Activated T-cell treated with anti-CD3 and anti-CD28 coated beads, Interleukin-2, amount 50 U/mL, for 72 hours (primary cell): ENCODE measurements around the gene UBTF. TPM values are rescaled to one million over a fixed set of nuclear protein-coding genes. Genes with fewer than 3 reads are reported as not detected.
A peak's percentile ranks its signal among the peaks of the same experiment; 100 is the strongest.

Experiments used
- ATAC-seq, 2 donors: fragments of 150-1000 bp; cut with Tn5 transposase; replicated peaks in 1 of 2; 2 replicates each; pipeline ENCODE4 v1.10.0; 2021; ENCODE audit warnings: moderate library complexity in 2 of 2, mild to moderate bottlenecking in 1 of 2
- DNase-seq, 2 donors: peaks; one replicate each; pipeline ENCODE4 v3.0.0; 2021 to 2022; ENCODE audit warnings: mixed read lengths in 1 of 2
- H3K27ac Mint-ChIP-seq: one replicate; pipeline ENCODE4 v1.8.0; 2022; ENCODE audit warnings: mild to moderate bottlenecking, moderate library complexity, mixed read lengths
- H3K27me3 Mint-ChIP-seq: one replicate; pipeline ENCODE4 v1.8.0; 2022; ENCODE audit warnings: low read depth, mixed read lengths
- H3K36me3 Mint-ChIP-seq, 2 donors: one replicate each; pipeline ENCODE4 v1.8.0; 2022; ENCODE audit warnings: mixed read lengths in 2 of 2, mild to moderate bottlenecking in 1 of 2; ENCODE audit not compliant: insufficient read depth in 2 of 2
- H3K4me1 Mint-ChIP-seq: one replicate; pipeline ENCODE4 v1.8.0; 2022; ENCODE audit warnings: low read depth, mixed read lengths
- H3K4me3 Mint-ChIP-seq, 2 donors: one replicate each; pipeline ENCODE4 v1.8.0; 2022; ENCODE audit warnings: mild to moderate bottlenecking in 2 of 2, mixed read lengths in 2 of 2, moderate library complexity in 2 of 2
- H3K9me3 Mint-ChIP-seq, 2 donors: one replicate each; pipeline ENCODE4 v1.8.0; 2022; ENCODE audit warnings: mixed read lengths in 2 of 2
- total RNA-seq, 2 donors: library from RNA; stranded (reverse); gene quantifications; one replicate each; pipeline ENCODE4 v1.2.3, GENCODE V29; 2022

Gene UBTF
- total RNA-seq, 2 donors from 2014 or later: 105 to 125 TPM

DNA sequence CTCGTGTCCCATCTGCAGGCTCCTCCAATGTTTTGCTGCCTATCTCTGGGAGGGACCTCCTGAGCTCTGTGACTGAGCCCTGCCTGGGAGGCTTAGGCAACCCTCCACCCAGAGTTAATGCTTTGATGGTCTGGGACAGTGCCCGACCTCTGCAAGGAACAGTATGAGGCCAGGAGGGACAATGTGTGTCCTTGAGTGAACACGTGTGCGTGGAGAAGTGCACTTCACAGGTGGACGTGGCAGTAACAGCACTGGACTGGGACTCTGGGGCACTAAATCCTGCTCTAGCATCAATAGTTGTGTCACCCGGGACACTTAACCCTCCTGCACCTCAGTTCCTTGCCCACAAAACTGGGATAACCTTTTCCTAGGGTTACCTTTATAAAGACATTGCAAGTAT is 4.6 kb downstream of the UBTF start:
- Mint-ChIP-seq H3K27ac (peak overlapping the region; percentile 18), H3K4me1 (peaks cover 62% of the 10 kb centered on the region), H3K9me3 (no peaks in the 10 kb centered on the region), H3K27me3 (no peaks in the 10 kb centered on the region), H3K4me3 (peak overlapping the region; percentile 8 to 40), H3K36me3 (peaks cover 20 to 21% of the 10 kb centered on the region in 2 donors)
- no peak for DNase-seq
- ATAC-seq: no peak

GRCh38 chr17:44214230-44214494 is 5.3 kb downstream of the UBTF start:
- H3K27me3 Mint-ChIP-seq: no peaks in the 10 kb centered on the region
- no peak overlapping the region for H3K4me3 Mint-ChIP-seq
- peaks cover 69% of the 10 kb centered on the region for H3K4me1 Mint-ChIP-seq
- DNase-seq: no peak
- H3K27ac Mint-ChIP-seq: peak overlapping the region; percentile 56
- peaks cover 21 to 26% of the 10 kb centered on the region in 2 donors for H3K36me3 Mint-ChIP-seq
- ATAC-seq: no peak
- H3K9me3 Mint-ChIP-seq: no peaks in the 10 kb centered on the region

DNA sequence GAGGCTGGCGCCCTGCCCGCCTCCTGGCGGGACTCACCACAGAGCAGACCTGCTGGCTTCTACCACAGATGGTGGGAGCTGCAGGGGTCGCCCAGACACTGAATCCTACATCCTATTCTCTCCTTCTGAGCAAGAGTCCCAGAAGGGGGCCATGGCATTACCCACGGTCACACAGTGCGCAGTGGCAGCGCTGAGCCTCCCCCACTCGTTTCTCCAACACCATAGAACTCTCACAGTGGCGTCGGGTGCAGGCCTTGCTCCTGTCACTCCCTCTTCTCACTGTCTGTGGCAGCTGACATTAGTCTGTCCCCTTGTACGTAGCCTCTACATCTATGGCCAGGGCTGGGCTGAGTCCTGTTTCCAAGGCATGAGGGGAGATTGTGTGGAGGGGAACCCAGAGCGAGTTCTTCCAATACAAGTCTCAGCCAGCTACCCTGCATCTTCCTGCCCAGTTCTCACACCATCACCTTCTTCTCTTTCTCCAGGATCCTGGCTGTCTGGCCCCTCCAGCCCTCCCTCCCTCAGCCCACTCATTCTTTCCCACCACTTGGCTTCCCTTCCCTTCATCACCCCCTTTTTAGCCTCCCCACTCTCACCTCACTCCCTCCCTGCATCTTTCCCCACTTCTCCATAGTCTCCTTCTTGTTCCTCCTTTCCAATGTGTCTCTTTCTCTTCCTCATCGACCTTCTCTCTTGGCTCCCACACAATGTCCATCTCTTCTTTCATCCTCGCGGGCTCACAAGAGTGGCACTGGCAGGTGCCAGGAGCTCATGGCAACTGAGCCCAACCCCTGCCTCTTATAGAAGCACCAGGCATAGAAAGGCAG is 5.9 kb downstream of the UBTF start:
- ATAC-seq (no peak), DNase-seq (no peak)
- H3K36me3 Mint-ChIP-seq: peaks cover 22 to 28% of the 10 kb centered on the region in 2 donors
- H3K4me3 Mint-ChIP-seq: peak overlapping the region in 1 of 2 donors; percentile 28
- no peaks in the 10 kb centered on the region for H3K27me3 Mint-ChIP-seq
- H3K4me1 Mint-ChIP-seq: peaks cover 75% of the 10 kb centered on the region
- peak overlapping the region; percentile 56 for H3K27ac Mint-ChIP-seq
- H3K9me3 Mint-ChIP-seq: no peaks in the 10 kb centered on the region

DNA sequence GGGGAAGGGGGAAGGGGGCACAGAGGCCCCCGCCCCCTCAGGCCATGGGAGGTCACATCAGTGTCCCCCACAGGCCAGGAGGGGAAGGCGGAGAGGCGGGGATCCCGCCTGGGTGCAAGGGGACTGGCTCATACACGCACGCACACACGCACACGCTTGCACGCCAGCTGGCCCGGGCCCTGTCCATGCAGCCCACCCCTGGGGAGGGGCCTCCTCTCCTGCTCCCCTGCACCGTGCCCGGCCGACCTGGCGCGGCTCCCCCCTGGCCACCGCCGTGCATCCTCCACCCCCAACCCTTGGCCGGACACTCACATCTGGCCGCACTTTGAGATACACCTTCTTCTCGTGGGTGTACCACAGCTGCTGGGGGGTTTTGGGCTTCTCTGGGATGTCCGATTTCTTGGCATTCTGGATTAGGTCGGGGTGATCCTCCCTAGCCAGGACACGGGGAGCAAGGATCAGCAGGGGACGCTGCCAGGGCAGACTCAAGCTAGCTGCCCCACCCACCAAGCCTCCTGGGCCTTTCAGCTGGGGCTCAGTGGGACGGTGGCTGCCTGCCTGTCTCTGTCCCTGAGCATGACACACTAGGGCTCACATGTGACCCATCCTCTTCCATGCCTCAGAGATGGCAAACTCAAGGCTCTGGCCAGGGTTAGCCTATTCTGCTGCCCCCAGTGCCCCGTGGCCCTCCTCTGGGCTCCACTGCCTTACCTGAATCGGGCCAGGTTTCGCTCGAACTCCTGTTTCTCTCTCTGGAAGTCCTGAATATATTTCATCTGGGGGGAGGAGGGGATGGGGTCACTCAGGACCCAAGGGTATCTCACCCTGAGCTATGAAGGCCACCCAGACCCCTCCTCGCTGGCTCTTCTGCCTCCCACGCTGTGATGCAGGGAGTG is 6.7 kb downstream of the UBTF start:
- Mint-ChIP-seq H3K27ac (peak overlapping the region; percentile 75), H3K4me1 (peaks cover 80% of the 10 kb centered on the region)

GRCh38 chr17:44211281-44212265 is 7.9 kb downstream of the UBTF start:
- Mint-ChIP-seq H3K4me3 (peak overlapping the region; percentile 48 to 52), H3K27me3 (no peaks in the 10 kb centered on the region), H3K27ac (peak overlapping the region; percentile 32), H3K4me1 (peaks cover 69% of the 10 kb centered on the region), H3K36me3 (peaks cover 24 to 36% of the 10 kb centered on the region in 2 donors), H3K9me3 (no peaks in the 10 kb centered on the region)
- ATAC-seq: no peak
- DNase-seq: no peak

More for the DNA sequence above, 6.7 kb downstream of the UBTF start:
- ATAC-seq: no peak
- Mint-ChIP-seq H3K4me3 (peak overlapping the region in 1 of 2 donors; percentile 28), H3K27me3 (no peaks in the 10 kb centered on the region), H3K9me3 (no peaks in the 10 kb centered on the region), H3K36me3 (peaks cover 25 to 35% of the 10 kb centered on the region in 2 donors)
- no peak for DNase-seq

- Mint-ChIP-seq H3K4me3 (peak overlapping the region; percentile 85 to 89), H3K27me3 (no peaks in the 10 kb centered on the region), H3K9me3 (no peaks in the 10 kb centered on the region), H3K27ac (peak overlapping the region; percentile 84), H3K4me1 (peaks cover 59% of the 10 kb centered on the region), H3K36me3 (peaks cover 20 to 36% of the 10 kb centered on the region in 2 donors)
- peak; percentile 91 to 92 for ATAC-seq
- peak; percentile 94 to 97 for DNase-seq
Observed at GRCh38 chr17:44210342-44211192, 8.9 kb downstream of the UBTF start.

DNA sequence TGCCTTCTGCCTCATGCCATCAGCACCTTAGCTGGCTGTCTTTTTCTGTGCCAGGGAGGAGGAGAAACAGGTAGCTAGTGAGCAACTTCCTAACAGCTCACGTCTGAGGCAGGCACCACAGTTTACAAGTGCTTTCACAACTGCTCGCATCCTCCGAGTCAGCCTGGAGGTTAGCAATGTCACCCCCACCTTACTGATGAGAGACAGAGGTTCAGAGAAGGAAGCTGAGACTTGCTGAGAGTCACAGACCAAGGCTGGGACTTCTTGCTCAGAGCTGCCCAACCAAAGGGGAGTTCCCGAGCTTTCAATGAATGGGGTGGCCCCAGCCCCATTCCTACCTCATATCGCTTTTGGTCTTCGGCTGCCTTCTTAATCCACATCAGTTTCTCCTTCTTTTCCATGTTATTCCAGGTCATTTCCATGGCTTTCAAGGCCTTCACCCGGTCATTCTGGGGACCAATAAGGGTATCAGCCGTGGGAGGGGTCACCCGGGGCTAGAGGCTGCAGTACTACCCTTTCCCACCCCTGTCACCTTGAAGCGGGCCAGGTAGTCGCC is 9.6 kb downstream of the UBTF start:
- Mint-ChIP-seq H3K9me3 (no peaks in the 10 kb centered on the region), H3K27ac (peak overlapping the region; percentile 84), H3K4me3 (peak overlapping the region; percentile 85 to 89), H3K36me3 (peaks cover 18 to 34% of the 10 kb centered on the region in 2 donors), H3K27me3 (no peaks in the 10 kb centered on the region), H3K4me1 (peaks cover 54% of the 10 kb centered on the region)
- ATAC-seq (peak; percentile 85 to 86), DNase-seq (peak; percentile 74)

DNA sequence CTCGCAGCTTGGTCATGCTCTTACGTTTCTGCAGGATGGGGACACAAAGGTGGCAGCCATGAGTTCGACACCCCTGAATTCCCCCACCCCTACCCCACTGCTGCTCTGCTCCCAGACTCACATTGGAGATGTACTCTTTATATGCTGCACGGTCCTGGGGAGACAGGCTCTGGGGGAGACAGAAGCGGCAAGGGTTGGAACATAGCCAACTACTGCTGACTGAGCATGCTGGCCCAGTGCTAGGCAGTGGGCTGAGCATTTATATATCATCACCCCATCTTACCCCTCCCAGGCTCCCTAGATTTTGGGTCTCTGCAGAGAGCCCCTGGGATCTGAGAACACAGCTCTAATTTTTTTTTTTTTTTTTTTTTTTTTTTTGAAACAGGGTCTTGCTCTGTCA is 11.7 kb downstream of the UBTF start:
- ATAC-seq (no peak), DNase-seq (no peak)
- Mint-ChIP-seq H3K27me3 (no peaks in the 10 kb centered on the region), H3K9me3 (no peaks in the 10 kb centered on the region), H3K27ac (peak overlapping the region; percentile 71), H3K36me3 (peaks cover 8 to 21% of the 10 kb centered on the region in 2 donors), H3K4me3 (no peak overlapping the region), H3K4me1 (peaks cover 53% of the 10 kb centered on the region)

DNA sequence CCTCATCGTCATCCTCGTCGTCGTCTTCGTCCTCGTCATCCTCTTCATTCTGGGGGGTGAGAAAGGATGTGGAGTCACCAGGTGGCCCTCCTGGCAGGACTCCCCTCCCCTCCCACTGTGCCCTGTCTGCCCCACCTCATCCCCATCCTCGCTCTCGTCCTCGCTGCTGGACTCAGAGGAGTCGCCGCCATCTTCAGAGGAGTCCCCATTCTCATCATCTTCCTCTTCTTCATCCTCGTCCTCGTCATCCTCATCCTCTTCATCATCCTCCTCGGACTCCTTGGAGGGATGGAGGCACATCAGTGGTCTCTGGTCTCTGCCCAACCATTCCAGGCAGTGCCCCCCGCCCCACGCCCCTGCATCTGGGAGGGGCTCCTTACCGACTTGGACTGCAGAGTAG is 12.2 kb downstream of the UBTF start:
- no peak overlapping the region for H3K4me3 Mint-ChIP-seq

DNA sequence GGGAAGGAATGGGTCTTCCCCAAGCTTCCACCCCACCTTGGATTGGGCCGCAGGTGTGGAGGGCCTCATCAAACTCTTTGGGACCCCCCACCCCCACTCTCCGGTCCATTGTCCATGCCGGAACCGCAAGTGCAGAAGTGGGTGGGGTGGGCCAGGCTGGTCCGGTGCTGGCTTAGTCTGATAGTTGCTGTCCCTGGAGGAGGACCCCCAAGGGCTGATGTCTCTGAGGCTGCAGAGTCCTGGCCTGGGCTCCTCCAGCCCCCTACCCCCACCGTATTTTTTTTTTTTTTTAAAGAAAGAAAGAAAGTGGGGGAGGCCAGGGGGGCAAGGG is 12.7 kb downstream of the UBTF start:
- peaks cover 52% of the 10 kb centered on the region for H3K4me1 Mint-ChIP-seq
- no peaks in the 10 kb centered on the region for H3K27me3 Mint-ChIP-seq
- DNase-seq (no peak), ATAC-seq (no peak)
- no peak overlapping the region for H3K27ac Mint-ChIP-seq
- no peak overlapping the region for H3K4me3 Mint-ChIP-seq
- H3K9me3 Mint-ChIP-seq: no peaks in the 10 kb centered on the region
- H3K36me3 Mint-ChIP-seq: peaks cover 8 to 20% of the 10 kb centered on the region in 2 donors

More for the DNA sequence above, 12.2 kb downstream of the UBTF start:
- Mint-ChIP-seq H3K4me1 (peaks cover 53% of the 10 kb centered on the region), H3K9me3 (no peaks in the 10 kb centered on the region), H3K36me3 (peaks cover 8 to 20% of the 10 kb centered on the region in 2 donors), H3K27ac (no peak overlapping the region), H3K27me3 (no peaks in the 10 kb centered on the region)
- DNase-seq: no peak
- ATAC-seq: no peak

DNA sequence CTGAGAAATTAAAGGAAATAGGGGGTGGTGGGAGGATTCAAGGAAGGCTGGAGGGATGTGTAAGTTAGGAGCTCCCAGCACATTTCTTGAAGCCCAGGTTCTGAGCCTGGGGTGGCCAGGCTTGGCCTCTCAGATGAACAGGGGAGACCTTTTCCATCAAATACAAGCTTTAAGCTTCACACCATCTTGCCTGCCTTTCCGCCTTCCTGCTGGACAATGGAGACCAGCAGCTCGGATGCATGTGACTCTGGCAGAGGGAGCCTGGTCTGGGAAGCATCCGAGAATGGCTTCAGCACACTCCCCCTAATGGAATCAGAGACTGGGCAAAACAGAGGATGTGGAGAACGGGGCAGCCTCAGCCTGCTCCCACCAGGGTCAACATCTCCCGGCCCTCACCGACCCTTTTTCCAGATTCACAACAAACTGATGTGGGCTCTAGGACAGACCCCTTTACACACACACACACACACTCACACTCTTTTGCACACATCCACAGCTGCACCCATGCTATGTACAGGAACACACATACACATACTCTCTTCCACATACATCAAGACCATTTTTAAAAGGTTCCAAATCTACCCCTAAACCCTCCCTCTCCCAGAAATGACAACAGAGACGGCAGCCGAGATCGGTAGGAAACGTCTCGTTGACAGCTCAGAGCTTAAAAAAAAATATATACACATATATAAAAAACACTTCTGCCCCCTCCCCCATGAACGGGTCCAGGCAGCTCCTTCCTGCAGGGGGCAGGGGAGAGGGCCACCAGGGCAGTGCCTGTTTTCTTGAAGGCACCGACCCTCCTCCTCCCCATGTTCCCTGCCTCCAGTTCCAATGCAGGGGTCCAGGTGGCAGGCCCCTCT is 13.3 kb downstream of the UBTF start:
- Mint-ChIP-seq H3K27ac (no peak overlapping the region), H3K9me3 (no peaks in the 10 kb centered on the region), H3K4me1 (peaks cover 48% of the 10 kb centered on the region), H3K27me3 (no peaks in the 10 kb centered on the region), H3K36me3 (peaks cover 8 to 20% of the 10 kb centered on the region in 2 donors), H3K4me3 (no peak overlapping the region)
- no peak for ATAC-seq
- DNase-seq: no peak
